ENCODE results near the gene COL27A1.
A peak's percentile ranks its signal among the peaks of the same experiment; 100 is the strongest.
"Not testable (repeated sequence)": the region's sequence is repeated elsewhere in the genome, so short reads cannot be mapped to it uniquely, and the experiment has no call there.

The COL27A1 gene

GRCh38 chr9:114328937-114329624 is 173.7 kb downstream of the COL27A1 start:
- DNase-seq, result not testable (repeated sequence)

- DNase-seq, result not testable (repeated sequence)
These were observed 174.3 kb downstream of the COL27A1 start, which contains the start of gene ORM2 for GRCh38 chr9:114329625-114330022. Gene ORM2, plus strand, starts transcription at chr9:114329869. Its CDS starts 36 bp downstream, at chr9:114329905.

GRCh38 chr9:114330636-114331035 is 175.3 kb downstream of the COL27A1 start:
- DNase-seq, result no peak

- not testable (repeated sequence) for DNase-seq
These were observed 176.2 kb downstream of the COL27A1 start for GRCh38 chr9:114331229-114332195.

- DNase-seq, result not testable (repeated sequence)
These were observed 177.2 kb downstream of the COL27A1 start for GRCh38 chr9:114332474-114333040.

- DNase-seq, result not testable (repeated sequence)
These were observed 178.4 kb downstream of the COL27A1 start for GRCh38 chr9:114333718-114334117.

- no peak for DNase-seq
These were observed 179.2 kb downstream of the COL27A1 start for GRCh38 chr9:114334490-114334889.

- no peak for DNase-seq
These were observed 180.4 kb downstream of the COL27A1 start for GRCh38 chr9:114335745-114336144.

GRCh38 chr9:114336157-114336556 is 180.8 kb downstream of the COL27A1 start:
- no peak for DNase-seq

GRCh38 chr9:114336699-114337395 is 181.5 kb downstream of the COL27A1 start:
- no peak for DNase-seq

GRCh38 chr9:114338187-114338586 is 182.8 kb downstream of the COL27A1 start:
- no peak for DNase-seq

- peak in 1 of 2 experiments; percentile 19 for DNase-seq
These were observed 184.0 kb downstream of the COL27A1 start for GRCh38 chr9:114339130-114339908.

GRCh38 chr9:114341152-114341830 is 186.0 kb downstream of the COL27A1 start:
- no peak for DNase-seq

- DNase-seq, result no peak
These were observed 186.7 kb downstream of the COL27A1 start for GRCh38 chr9:114341991-114342390.

- no peak for DNase-seq
These were observed 187.6 kb downstream of the COL27A1 start for GRCh38 chr9:114342755-114343440.

GRCh38 chr9:114343471-114344187 is 188.3 kb downstream of the COL27A1 start:
- no peak for DNase-seq

GRCh38 chr9:114344188-114344566 is 188.8 kb downstream of the COL27A1 start:
- DNase-seq, result no peak

GRCh38 chr9:114344692-114345091 is 189.4 kb downstream of the COL27A1 start:
- no peak for DNase-seq

- no peak for DNase-seq
These were observed 190.2 kb downstream of the COL27A1 start for GRCh38 chr9:114345493-114346065.

GRCh38 chr9:114346146-114346545 is 190.8 kb downstream of the COL27A1 start:
- DNase-seq, result no peak
